ENCODE data around the gene MYO1D. TPM values are rescaled to one million over a fixed set of nuclear protein-coding genes. Genes with fewer than 3 reads are reported as not detected.

Gene MYO1D
- total RNA-seq, 2 experiments from 2014 or later: 0.09 to 0.89 TPM

- H3K4me2 ChIP-seq (ENCODE audit: low read length): no peak overlapping the region
Measured at GRCh38 chr17:32803544-32803943, 73.4 kb downstream of the MYO1D start.

GRCh38 chr17:32802306-32802705 is 74.6 kb downstream of the MYO1D start:
- no peak for TF ChIP-seq CTCF (conservative IDR thresholded peaks at IDR 0.05; ENCODE audit: low read length)
- TF ChIP-seq EZH2phosphoT487 (IDR thresholded peaks at IDR 0.05; ENCODE audit: borderline replicate concordance, low read depth, low read length): no peak
- Histone ChIP-seq H2AFZ (ENCODE audit: low read length) (no peak overlapping the region), H3K4me2 (ENCODE audit: low read length) (no peak overlapping the region), H4K20me1 (ENCODE audit: insufficient read depth, low read length) (no peaks in the 10 kb centered on the region), H3K79me2 (ENCODE audit: insufficient read depth, low read depth, low read length) (no peaks in the 10 kb centered on the region), H3K4me1 (ENCODE audit: insufficient read depth, low read length, poor library complexity, severe bottlenecking) (no peaks in the 10 kb centered on the region), H3K27ac (ENCODE audit: low read depth, low read length, poor library complexity, severe bottlenecking) (no peak overlapping the region), H3K4me3 (ENCODE audit: low read depth, low read length, poor library complexity, severe bottlenecking) (no peak overlapping the region), H3K36me3 (ENCODE audit: insufficient read depth, low read length) (no peaks in the 10 kb centered on the region), H3K9me2 (ENCODE audit: insufficient read depth, low read length) (no peaks in the 10 kb centered on the region), H3K9me3 (ENCODE audit: low read length) (no peaks in the 10 kb centered on the region)
- DNase-seq (ENCODE audit: low spot score): no peak
- intact Hi-C loops (cut with micrococcal nuclease; ENCODE audit: unreplicated experiment): no loop called here
- BruUV-seq (replicated peaks): no TSS peak
- CTCF ChIA-PET (ENCODE audit: unreplicated experiment): no interaction called here
- POLR2A ChIA-PET: interaction anchor here (0.7 kb wide), 1 partner anchor 431 kb away, joined by 4 read pairs; no protein-coding TSS in a partner anchor

More at GRCh38 chr17:32803544-32803943, 73.4 kb downstream of the MYO1D start:
- CTCF ChIA-PET (ENCODE audit: unreplicated experiment): no interaction called here
- intact Hi-C loops (cut with micrococcal nuclease; ENCODE audit: unreplicated experiment): no loop called here
- Histone ChIP-seq H3K79me2 (ENCODE audit: insufficient read depth, low read depth, low read length) (no peaks in the 10 kb centered on the region), H3K36me3 (ENCODE audit: insufficient read depth, low read length) (no peaks in the 10 kb centered on the region), H3K9me2 (ENCODE audit: insufficient read depth, low read length) (no peaks in the 10 kb centered on the region), H2AFZ (ENCODE audit: low read length) (no peak overlapping the region), H3K9me3 (ENCODE audit: low read length) (no peaks in the 10 kb centered on the region), H3K27ac (ENCODE audit: low read depth, low read length, poor library complexity, severe bottlenecking) (no peak overlapping the region), H3K4me3 (ENCODE audit: low read depth, low read length, poor library complexity, severe bottlenecking) (no peak overlapping the region), H4K20me1 (ENCODE audit: insufficient read depth, low read length) (no peaks in the 10 kb centered on the region), H3K4me1 (ENCODE audit: insufficient read depth, low read length, poor library complexity, severe bottlenecking) (no peaks in the 10 kb centered on the region)
- no peak for DNase-seq (ENCODE audit: low spot score)
- BruUV-seq (replicated peaks): no TSS peak
- TF ChIP-seq EZH2phosphoT487 (IDR thresholded peaks at IDR 0.05; ENCODE audit: borderline replicate concordance, low read depth, low read length): no peak
- TF ChIP-seq CTCF (conservative IDR thresholded peaks at IDR 0.05; ENCODE audit: low read length): no peak
- POLR2A ChIA-PET: no interaction called here

- Histone ChIP-seq H3K9me3 (ENCODE audit: low read length) (no peaks in the 10 kb centered on the region), H3K4me2 (ENCODE audit: low read length) (no peak overlapping the region), H3K4me1 (ENCODE audit: insufficient read depth, low read length, poor library complexity, severe bottlenecking) (no peaks in the 10 kb centered on the region), H3K9me2 (ENCODE audit: insufficient read depth, low read length) (no peaks in the 10 kb centered on the region), H3K36me3 (ENCODE audit: insufficient read depth, low read length) (no peaks in the 10 kb centered on the region), H3K79me2 (ENCODE audit: insufficient read depth, low read depth, low read length) (no peaks in the 10 kb centered on the region), H3K4me3 (ENCODE audit: low read depth, low read length, poor library complexity, severe bottlenecking) (no peak overlapping the region), H4K20me1 (ENCODE audit: insufficient read depth, low read length) (no peaks in the 10 kb centered on the region), H2AFZ (ENCODE audit: low read length) (no peak overlapping the region), H3K27ac (ENCODE audit: low read depth, low read length, poor library complexity, severe bottlenecking) (no peak overlapping the region)
- TF ChIP-seq CTCF (conservative IDR thresholded peaks at IDR 0.05; ENCODE audit: low read length): no peak
- no peak for TF ChIP-seq EZH2phosphoT487 (IDR thresholded peaks at IDR 0.05; ENCODE audit: borderline replicate concordance, low read depth, low read length)
- POLR2A ChIA-PET: no interaction called here
- no TSS peak for BruUV-seq (replicated peaks)
- CTCF ChIA-PET (ENCODE audit: unreplicated experiment): no interaction called here
- intact Hi-C loops (cut with micrococcal nuclease; ENCODE audit: unreplicated experiment): no loop called here
- DNase-seq (ENCODE audit: low spot score): no peak
Measured at GRCh38 chr17:32801641-32802040, 75.3 kb downstream of the MYO1D start.
